Calu3 (cell line): ENCODE results near the gene NSD1. TPM values are rescaled to one million over a fixed set of nuclear protein-coding genes. Genes with fewer than 3 reads are reported as not detected.
"Not testable (repeated sequence)": the region's sequence is repeated elsewhere in the genome, so short reads cannot be mapped to it uniquely, and the experiment has no call there.

Experiments used
- BruUV-seq: library from RNA; stranded (reverse); fragments of 400-500 nt; replicated peaks from 2 replicates; lab custom pipeline; 2021; lab: Mats Ljungman, UMichigan
- CTCF ChIA-PET: fragments of 300-600 bp; sonication (Branson Sonifier 250); formaldehyde crosslinking; loops from one replicate; lab custom pipeline; 2022; ENCODE audit warnings: antibody characterized with exemption; lab: Charles Lee
- DNase-seq: peaks from one replicate; pipeline ENCODE4 v3.0.0; 2022
- H3K27ac Mint-ChIP-seq: one replicate; pipeline ENCODE4 v1.8.0; 2022; ENCODE audit warnings: mixed read lengths; ENCODE audit not compliant: unreplicated experiment
- H3K27me3 Mint-ChIP-seq: one replicate; pipeline ENCODE4 v1.8.0; 2022; ENCODE audit warnings: mixed read lengths; ENCODE audit not compliant: unreplicated experiment
- H3K36me3 Mint-ChIP-seq: one replicate; pipeline ENCODE4 v1.8.0; 2022; ENCODE audit warnings: mild to moderate bottlenecking, moderate library complexity, mixed read lengths; ENCODE audit not compliant: insufficient read depth, unreplicated experiment
- H3K4me1 Mint-ChIP-seq: one replicate; pipeline ENCODE4 v1.8.0; 2022; ENCODE audit warnings: mild to moderate bottlenecking, low read depth, mixed read lengths; ENCODE audit not compliant: unreplicated experiment
- H3K4me3 Mint-ChIP-seq: one replicate; pipeline ENCODE4 v1.8.0; 2022; ENCODE audit warnings: mild to moderate bottlenecking, low read depth, moderate library complexity, mixed read lengths; ENCODE audit not compliant: unreplicated experiment
- H3K9me3 Mint-ChIP-seq: one replicate; pipeline ENCODE4 v1.8.0; 2022; ENCODE audit warnings: low read depth, mixed read lengths; ENCODE audit not compliant: unreplicated experiment
- CTCF ChIP-seq: fragments of 200-600 bp; IDR thresholded peaks from one replicate; pipeline ENCODE4 v1.8.0; 2022; ENCODE audit warnings: antibody characterized with exemption; ENCODE audit not compliant: unreplicated experiment
- intact Hi-C: fragments of 100-400 bp; cut with micrococcal nuclease; formaldehyde crosslinking; loops from one replicate; pipeline ENCODE4 v1.10.0; 2022; ENCODE audit not compliant: unreplicated experiment
- total RNA-seq: library from RNA; stranded (reverse); gene quantifications from 2 replicates; pipeline ENCODE4 v1.2.3, GENCODE V29; 2022

Gene NSD1
- total RNA-seq, 1 experiment from 2014 or later, result 61.4 TPM

- H3K27ac Mint-ChIP-seq, result peak overlapping the region; percentile 13
Observed at GRCh38 chr5:177142778-177143177, 9.2 kb downstream of the NSD1 start.

GRCh38 chr5:177146891-177147638 is 13.5 kb downstream of the NSD1 start:
- Mint-ChIP-seq H3K9me3 (no peaks in the 10 kb centered on the region), H3K36me3 (peaks cover 33% of the 10 kb centered on the region), H3K27me3 (no peaks in the 10 kb centered on the region), H3K4me3 (no peak overlapping the region), H3K4me1 (no peaks in the 10 kb centered on the region), H3K27ac (no peak overlapping the region)
- TF ChIP-seq CTCF, result no peak
- CTCF ChIA-PET, result no interaction called here
- intact Hi-C loops, result no loop called here
- DNase-seq, result no peak
- no TSS peak for BruUV-seq

More at GRCh38 chr5:177142778-177143177, 9.2 kb downstream of the NSD1 start:
- Mint-ChIP-seq H3K27me3 (no peaks in the 10 kb centered on the region), H3K4me3 (no peak overlapping the region), H3K9me3 (no peaks in the 10 kb centered on the region), H3K36me3 (peaks cover 47% of the 10 kb centered on the region), H3K4me1 (no peaks in the 10 kb centered on the region)
- BruUV-seq, result no TSS peak
- CTCF ChIA-PET, result interaction anchor here (0.7 kb wide), 1 partner anchor 19 kb away, joined by 9 read pairs; no protein-coding TSS in a partner anchor
- no peak for TF ChIP-seq CTCF
- DNase-seq, result no peak
- intact Hi-C loops, result no loop called here

- CTCF ChIA-PET, intact Hi-C loops, H3K4me1 Mint-ChIP-seq, H3K27me3 Mint-ChIP-seq, H3K4me3 Mint-ChIP-seq, H3K9me3 Mint-ChIP-seq, BruUV-seq, H3K27ac Mint-ChIP-seq, DNase-seq: not testable (repeated sequence)
- peaks cover 17% of the 10 kb centered on the region for H3K36me3 Mint-ChIP-seq
Observed at GRCh38 chr5:177150061-177150460, 16.5 kb downstream of the NSD1 start.

GRCh38 chr5:177154003-177154643 is 20.6 kb downstream of the NSD1 start:
- H3K4me3 Mint-ChIP-seq, result no peak overlapping the region
- BruUV-seq, result no TSS peak
- H3K27ac Mint-ChIP-seq, result no peak overlapping the region
- peaks cover 9% of the 10 kb centered on the region for H3K4me1 Mint-ChIP-seq
- intact Hi-C loops, result no loop called here
- H3K9me3 Mint-ChIP-seq, result no peaks in the 10 kb centered on the region
- no peak for TF ChIP-seq CTCF
- CTCF ChIA-PET, result interaction anchor here (1.1 kb wide), 1 partner anchor 20 kb away, joined by 4 read pairs; no protein-coding TSS in a partner anchor
- H3K27me3 Mint-ChIP-seq, result no peaks in the 10 kb centered on the region
- no peak for DNase-seq
- H3K36me3 Mint-ChIP-seq, result peaks cover 10% of the 10 kb centered on the region
